GM21786 (cell line): ENCODE results near the gene PIK3R6.

Experiments
- ATAC-seq: cut with Tn5 transposase; IDR thresholded peaks from one replicate; pipeline ENCODE4 v1.9.1; 2021; ENCODE audit not compliant: unreplicated experiment

PIK3R6 gene

GRCh38 chr17:8754890-8755289, 112.6 kb downstream of the PIK3R6 start:
- ATAC-seq = no peak

GRCh38 chr17:8753976-8754440, 113.5 kb downstream of the PIK3R6 start:
- ATAC-seq = no peak

GRCh38 chr17:8753136-8753975, 114.1 kb downstream of the PIK3R6 start:
- ATAC-seq = no peak
